GM21390 (cell line): ENCODE measurements around the gene SNN.

Experiments used
- ATAC-seq: cut with Tn5 transposase; IDR thresholded peaks from one replicate; pipeline ENCODE4 v1.9.1; 2021; ENCODE audit not compliant: unreplicated experiment

The SNN gene

DNA sequence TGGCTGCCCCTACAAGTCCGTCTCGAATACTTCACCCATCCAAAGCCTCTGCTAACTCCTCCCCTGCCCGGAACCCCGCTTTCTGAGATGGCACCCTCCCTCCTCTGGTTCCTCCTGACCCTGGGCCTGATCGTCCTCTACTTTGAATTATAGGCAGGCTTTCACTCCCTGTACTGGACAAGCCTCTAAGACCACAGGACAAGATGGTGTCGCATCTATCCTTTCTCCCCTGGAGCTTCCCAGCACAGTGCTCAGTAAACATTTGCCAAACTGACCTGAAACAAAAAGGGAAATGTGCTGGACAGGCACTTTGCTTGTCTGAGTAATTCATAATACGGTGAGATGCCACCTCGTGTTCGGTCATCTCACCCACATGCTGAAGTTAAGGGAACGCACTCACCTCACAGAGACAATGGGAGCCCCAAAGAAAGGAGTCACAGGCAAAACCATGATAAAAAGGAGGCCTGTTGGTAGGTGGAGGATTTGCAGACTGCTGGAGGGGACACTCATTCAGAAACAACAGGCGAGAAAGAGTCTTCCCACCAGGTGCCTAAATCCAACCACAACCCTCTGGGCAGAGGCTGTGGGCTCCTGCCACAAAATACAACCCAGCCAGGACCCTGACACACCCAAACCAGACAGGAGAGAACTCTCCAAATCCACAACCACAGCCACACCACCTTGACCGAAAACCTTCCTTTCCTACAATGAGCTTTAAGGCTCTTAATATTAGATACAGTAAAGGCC is 28.2 kb downstream of the SNN start:
- no peak for ATAC-seq

DNA sequence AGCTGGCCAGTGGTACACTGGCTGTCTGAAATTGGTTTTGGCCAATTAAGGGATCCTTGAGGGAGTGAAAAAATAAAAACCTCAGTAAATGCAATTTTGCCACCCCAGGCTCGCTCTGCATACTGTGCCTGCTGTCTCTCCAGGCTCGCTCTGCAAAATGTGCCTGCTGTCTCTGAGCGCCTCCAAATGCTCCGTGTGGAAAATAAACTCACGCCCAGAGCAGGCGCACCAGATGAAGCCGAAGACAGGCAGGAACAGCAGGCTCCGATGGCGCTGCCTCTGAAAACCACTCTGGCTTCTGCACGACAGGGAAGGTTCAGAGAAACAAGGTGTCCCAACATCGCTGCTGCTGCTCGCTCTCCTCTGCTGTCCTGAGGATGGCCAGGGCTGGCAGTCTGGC is 29.1 kb downstream of the SNN start:
- ATAC-seq: no peak

DNA sequence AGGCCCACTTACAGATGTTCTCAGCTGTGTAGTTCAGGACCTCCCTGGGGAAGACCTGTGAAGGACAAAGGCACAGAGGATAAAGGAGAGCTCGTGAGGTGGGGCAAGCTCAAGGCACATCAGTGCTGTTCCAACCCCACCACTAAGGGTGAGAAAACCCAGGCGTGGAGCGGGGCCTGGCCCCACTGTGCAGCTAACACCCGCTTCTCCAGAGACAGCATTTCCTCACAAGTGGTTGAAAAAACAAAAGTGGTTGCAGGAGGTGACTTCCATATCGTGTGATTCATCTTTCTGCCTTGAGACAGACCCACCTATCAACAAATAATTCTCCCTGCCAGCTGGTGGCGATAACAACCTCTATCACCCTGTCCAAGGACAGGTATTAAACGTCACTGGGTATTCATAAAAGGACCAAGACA is 30.0 kb downstream of the SNN start:
- ATAC-seq: no peak

DNA sequence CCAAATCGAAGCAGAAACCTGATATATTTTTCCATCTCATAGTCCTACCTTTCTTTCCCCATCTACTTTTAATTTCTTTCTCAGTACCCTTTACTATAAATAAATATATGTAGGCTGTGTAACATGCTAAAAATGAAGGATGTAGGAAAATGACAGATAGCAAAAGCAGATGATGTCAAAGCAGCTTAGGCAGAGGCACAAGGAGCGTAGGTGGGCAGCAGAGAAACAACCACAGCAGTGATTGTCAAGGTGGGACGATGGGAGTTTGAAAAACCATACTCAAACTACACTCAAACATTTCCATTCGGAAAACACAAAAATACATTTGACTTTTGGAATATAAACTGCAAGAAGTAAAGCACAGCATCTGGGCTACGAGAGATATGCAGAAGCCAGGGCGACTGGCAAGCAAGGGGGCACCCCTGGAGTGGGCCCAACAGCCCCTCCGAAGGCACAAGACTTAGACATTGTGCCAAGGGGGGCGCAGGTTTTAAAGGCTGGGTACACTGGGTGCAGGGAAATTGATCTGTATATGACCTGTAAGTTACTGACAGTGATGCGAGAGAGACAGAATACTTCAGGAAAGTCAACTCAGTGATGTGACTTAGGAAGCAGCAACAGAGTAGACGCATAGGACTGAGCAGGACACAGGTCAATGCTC is 31.1 kb downstream of the SNN start:
- no peak for ATAC-seq

- no peak for ATAC-seq
These were observed 32.2 kb downstream of the SNN start for GRCh38 chr16:11700264-11701029.

DNA sequence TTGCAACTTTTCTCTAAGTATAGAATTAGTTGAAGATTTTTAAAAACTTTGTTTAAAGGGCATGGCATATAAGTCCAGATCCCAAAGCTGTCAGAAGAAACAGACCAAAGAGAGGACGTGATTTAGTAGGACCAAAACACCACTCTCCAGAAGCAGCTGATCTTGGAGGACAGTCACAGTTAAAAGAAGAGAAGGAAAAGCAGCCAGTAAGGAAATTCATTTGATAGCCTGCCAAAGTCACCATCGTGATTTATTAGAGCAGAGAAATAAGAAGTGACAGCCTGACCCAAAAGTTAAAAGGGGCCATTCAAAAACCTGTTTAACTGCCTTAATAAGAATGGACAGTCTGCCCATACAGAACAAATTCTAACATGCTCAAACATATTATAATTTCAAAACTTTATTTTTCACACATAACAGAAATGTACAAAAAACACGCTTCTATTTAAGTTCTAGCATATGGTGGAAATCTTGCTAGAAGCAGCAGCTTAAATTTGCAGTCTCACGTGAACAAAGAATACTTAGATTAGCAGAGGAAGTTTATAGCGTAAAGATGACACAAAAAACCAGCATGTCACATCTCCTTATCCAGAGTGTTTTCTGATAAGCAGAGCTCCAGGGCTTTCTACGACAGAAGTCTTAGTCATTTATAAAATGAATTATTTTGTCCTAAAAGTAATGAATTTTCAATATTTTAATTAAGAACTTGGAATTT is 37.2 kb downstream of the SNN start:
- no peak for ATAC-seq

- ATAC-seq: no peak
These were observed 38.0 kb downstream of the SNN start for GRCh38 chr16:11706180-11706742.

DNA sequence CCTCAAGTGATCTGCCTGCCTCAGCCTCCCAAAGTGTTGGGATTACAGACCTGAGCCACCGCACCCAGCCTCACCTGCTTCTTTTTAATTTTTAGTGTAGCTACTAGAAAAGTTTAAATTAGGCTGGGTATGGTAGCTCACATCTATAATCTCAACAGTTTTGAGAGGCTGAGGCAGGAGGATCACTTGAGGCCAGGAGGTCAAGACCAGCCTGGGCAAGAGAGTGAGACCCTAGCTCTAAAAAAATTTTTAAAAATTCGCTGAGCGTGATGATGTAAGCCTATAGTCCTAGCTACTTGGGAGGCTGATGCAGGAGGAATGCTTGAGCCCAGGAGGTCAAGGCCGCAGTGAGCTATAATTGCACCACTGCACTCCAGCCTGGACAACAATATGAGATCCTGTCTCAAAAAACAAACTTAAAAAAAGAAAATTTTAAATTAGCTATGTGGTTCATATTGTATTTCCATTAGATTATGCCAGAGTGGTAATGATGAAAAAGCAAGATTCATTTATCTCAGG is 39.5 kb downstream of the SNN start:
- ATAC-seq: no peak

- ATAC-seq: no peak
These were observed 40.2 kb downstream of the SNN start for GRCh38 chr16:11708421-11708820.

GRCh38 chr16:11711662-11712061 is 43.4 kb downstream of the SNN start:
- ATAC-seq: no peak

GRCh38 chr16:11712122-11712521 is 43.9 kb downstream of the SNN start:
- no peak for ATAC-seq

DNA sequence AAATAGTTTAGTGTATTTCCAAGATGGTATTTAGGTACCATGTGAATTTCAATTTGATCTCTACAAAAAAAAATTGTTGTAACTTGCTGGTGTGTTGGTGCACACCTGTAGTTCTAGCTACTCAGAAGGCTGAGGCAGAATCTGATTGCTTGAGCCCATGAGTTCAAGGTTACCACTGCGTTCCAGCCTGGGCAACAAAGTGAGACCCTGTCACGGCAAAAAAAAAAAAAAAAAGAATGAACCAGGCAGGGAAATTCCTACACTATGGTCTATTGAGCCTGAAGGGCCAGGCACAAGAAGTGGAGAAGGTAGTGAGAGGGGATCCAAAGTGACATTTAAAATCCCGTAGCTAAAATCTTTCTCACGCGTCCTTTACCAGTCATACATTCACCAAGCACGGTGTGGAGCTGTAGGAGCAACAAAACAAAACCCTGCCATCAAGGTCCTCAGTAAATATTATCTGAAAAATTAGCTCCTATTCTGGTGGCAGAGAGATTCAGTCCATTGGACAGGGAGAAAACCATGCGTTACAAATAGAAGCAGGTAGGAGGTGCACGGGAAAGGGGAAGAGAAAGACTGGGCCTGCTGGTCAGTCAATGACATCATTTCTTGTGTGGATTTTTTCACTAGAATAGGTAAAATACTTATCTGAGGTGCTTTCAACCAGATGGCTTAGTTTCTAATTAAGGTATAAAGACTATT is 47.1 kb downstream of the SNN start:
- no peak for ATAC-seq

- no peak for ATAC-seq
These were observed 48.1 kb downstream of the SNN start for GRCh38 chr16:11716336-11716735.

GRCh38 chr16:11717811-11718210 is 49.6 kb downstream of the SNN start:
- no peak for ATAC-seq

GRCh38 chr16:11719171-11719570 is 50.9 kb downstream of the SNN start:
- no peak for ATAC-seq

GRCh38 chr16:11719762-11720161 is 51.5 kb downstream of the SNN start:
- ATAC-seq: no peak

DNA sequence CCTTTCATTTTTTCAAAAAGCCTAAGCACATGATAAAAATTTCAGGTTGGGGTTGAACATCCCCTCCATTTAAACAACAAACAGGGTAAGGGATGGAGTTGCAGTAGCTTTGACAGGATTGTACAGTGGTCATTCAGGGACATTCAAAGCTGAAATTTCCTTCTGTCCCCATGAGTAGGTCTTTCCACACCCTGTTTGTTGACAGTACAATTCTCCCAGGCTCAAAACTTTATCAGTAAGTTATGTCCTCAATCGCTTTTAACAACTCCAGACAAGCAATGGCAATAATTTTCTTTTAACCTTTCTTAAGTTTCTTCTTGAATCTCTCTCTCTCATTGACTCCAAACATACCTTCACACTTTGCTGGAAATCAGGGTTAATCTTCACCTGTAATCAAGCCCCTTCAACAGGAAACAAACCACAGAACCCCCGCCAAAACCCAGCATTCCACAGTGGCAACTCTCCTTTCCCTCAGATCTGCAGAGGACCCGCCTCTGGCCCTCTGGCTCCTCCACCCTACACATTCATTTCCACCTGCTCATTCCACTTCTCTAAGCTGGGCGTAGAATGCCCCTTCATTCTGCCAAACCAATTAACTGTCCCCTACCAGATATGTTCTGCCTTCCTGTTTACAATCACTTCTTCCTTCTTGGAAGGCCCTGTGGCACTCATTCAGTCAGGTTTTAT is 53.7 kb downstream of the SNN start:
- no peak for ATAC-seq

- no peak for ATAC-seq
These were observed 54.2 kb downstream of the SNN start for GRCh38 chr16:11722468-11722808.

DNA sequence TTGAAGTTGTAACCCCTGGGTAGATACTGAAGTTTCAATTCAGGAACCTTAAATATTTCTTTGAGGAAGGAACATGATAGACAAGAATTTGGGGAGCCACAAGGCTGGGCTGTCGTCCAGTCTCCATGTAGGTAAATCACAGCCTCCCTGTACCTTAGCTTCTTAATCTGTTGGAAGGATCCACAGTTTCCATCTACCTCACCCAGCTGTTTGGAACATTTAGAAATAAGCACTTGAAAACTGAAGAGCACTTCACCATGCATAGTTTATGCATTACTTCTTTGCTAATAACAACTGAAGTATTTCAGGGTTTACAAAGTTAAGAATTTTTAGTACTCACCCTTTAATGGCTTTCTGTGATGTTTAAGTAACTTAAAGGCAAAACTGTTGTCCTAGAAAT is 57.2 kb downstream of the SNN start:
- no peak for ATAC-seq

DNA sequence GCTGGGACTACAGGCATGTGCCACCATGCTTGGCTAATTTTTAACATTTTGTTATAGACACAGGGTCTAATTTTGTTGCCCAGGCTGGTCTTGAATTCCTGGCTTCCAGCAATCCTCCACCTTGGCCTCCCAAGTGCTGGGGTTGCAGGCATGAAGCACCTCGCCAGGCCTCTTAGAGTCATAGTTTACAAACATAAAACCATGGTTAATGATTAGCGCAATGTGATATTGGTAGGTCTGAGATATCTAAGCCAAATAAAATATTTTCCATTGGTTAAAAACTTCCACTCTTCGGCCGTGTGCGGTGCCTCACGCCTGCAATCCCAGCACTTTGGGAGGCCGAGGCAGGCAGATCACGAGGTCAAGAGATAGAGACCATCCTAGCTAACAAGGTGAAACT is 57.8 kb downstream of the SNN start:
- no peak for ATAC-seq
